DND-41 (cell line): ENCODE results near the gene MTM1.

Experiments
- ATAC-seq: fragments of 200-7000 bp; cut with Tn5 transposase; 3 replicates; pipeline ENCODE4 v1.9.1; 2021; ENCODE audit warnings: low read depth; ENCODE audit not compliant: insufficient read depth
- DNase-seq: peaks from one replicate; pipeline ENCODE4 v3.0.0-alpha.2; 2020
- H2AFZ ChIP-seq: 2 replicates; pipeline ENCODE4 v1.6.0; 2012; ENCODE audit warnings: low read depth, low read length
- H3K27ac ChIP-seq: 2 replicates; pipeline ENCODE4 v1.5.1; 2012; ENCODE audit warnings: low read length, inconsistent platforms
- H3K27me3 ChIP-seq: fragments of 200-600 bp; sonication (generic); 2 replicates; pipeline ENCODE4 v1.6.0; 2012; ENCODE audit warnings: low read length, mild to moderate bottlenecking, inconsistent platforms; ENCODE audit not compliant: insufficient read depth, poor library complexity
- H3K36me3 ChIP-seq: 2 replicates; pipeline ENCODE4 v1.5.1; 2012; ENCODE audit warnings: low read length, inconsistent platforms; ENCODE audit not compliant: insufficient read depth
- H3K4me1 ChIP-seq: 2 replicates; pipeline ENCODE4 v1.5.1; 2012; ENCODE audit warnings: mild to moderate bottlenecking, low read length; ENCODE audit not compliant: insufficient read depth
- H3K4me2 ChIP-seq: 2 replicates; pipeline ENCODE4 v1.6.0; 2012; ENCODE audit warnings: mild to moderate bottlenecking, moderate library complexity, low read length, inconsistent platforms; ENCODE audit not compliant: insufficient read depth
- H3K4me3 ChIP-seq, 2 experiments: fragments of 200-600 bp in 1 of 2; shearing (Covaris generic) in 1 of 2; 2 replicates each; pipeline ENCODE4 v1.5.1; 2012 to 2016; ENCODE audit warnings: inconsistent platforms in 2 of 2, low read length in 2 of 2, mild to moderate bottlenecking in 2 of 2, low read depth in 1 of 2, moderate library complexity in 1 of 2
- H3K79me2 ChIP-seq: 2 replicates; pipeline ENCODE4 v1.6.0; 2012; ENCODE audit warnings: low read length, inconsistent platforms; ENCODE audit not compliant: insufficient read depth
- H3K9ac ChIP-seq: 2 replicates; pipeline ENCODE4 v1.6.0; 2012; ENCODE audit warnings: low read depth, mild to moderate bottlenecking, inconsistent platforms, low read length, moderate library complexity
- H3K9me3 ChIP-seq: 2 replicates; pipeline ENCODE4 v1.5.1; 2012; ENCODE audit warnings: low read length, moderate library complexity, mild to moderate bottlenecking, inconsistent platforms; ENCODE audit not compliant: insufficient read depth, severe bottlenecking
- H4K20me1 ChIP-seq: 2 replicates; pipeline ENCODE4 v1.6.0; 2012; ENCODE audit warnings: low read length; ENCODE audit not compliant: insufficient read depth
- CTCF ChIP-seq: IDR thresholded peaks from 2 replicates; pipeline ENCODE4 v1.5.1; 2012; ENCODE audit warnings: borderline replicate concordance, low read length, moderate library complexity, mild to moderate bottlenecking; ENCODE audit not compliant: poor library complexity, severe bottlenecking; ENCODE audit errors: extremely low read depth
- EZH2 ChIP-seq: IDR thresholded peaks from 3 replicates; pipeline ENCODE4 v1.6.1; 2012; ENCODE audit warnings: borderline replicate concordance, low read depth, mild to moderate bottlenecking, moderate library complexity, low read length, inconsistent platforms; ENCODE audit not compliant: severe bottlenecking

MTM1 gene

GRCh38 chrX:150610043-150610442 lies 41.6 kb downstream of the MTM1 start:
- no peaks in the 10 kb centered on the region for H3K4me1 ChIP-seq
- no peak overlapping the region for H3K27ac ChIP-seq
- H3K27me3 ChIP-seq: no peaks in the 10 kb centered on the region
- ATAC-seq: no peak
- no peak for DNase-seq
- no peaks in the 10 kb centered on the region for H3K79me2 ChIP-seq
- no peak for TF ChIP-seq EZH2
- no peak for TF ChIP-seq CTCF
- no peak overlapping the region for H3K4me2 ChIP-seq
- H3K36me3 ChIP-seq: peaks cover 7% of the 10 kb centered on the region; the same call in 1 of the 2 replicates
- no peaks in the 10 kb centered on the region for H3K9me3 ChIP-seq
- H3K9ac ChIP-seq: no peak overlapping the region
- H3K4me3 ChIP-seq: no peak overlapping the region
- H4K20me1 ChIP-seq: no peaks in the 10 kb centered on the region
- H2AFZ ChIP-seq: no peak overlapping the region

GRCh38 chrX:150610446-150610845 lies 42.0 kb downstream of the MTM1 start:
- TF ChIP-seq EZH2: no peak
- TF ChIP-seq CTCF: no peak
- DNase-seq: no peak
- no peak overlapping the region for H3K4me3 ChIP-seq
- H3K79me2 ChIP-seq: no peaks in the 10 kb centered on the region
- H3K36me3 ChIP-seq: peaks cover 7% of the 10 kb centered on the region; the same call in 1 of the 2 replicates
- H3K27me3 ChIP-seq: no peaks in the 10 kb centered on the region
- H3K9ac ChIP-seq: no peak overlapping the region
- H3K9me3 ChIP-seq: no peaks in the 10 kb centered on the region
- no peak overlapping the region for H2AFZ ChIP-seq
- H3K4me1 ChIP-seq: no peaks in the 10 kb centered on the region
- no peak overlapping the region for H3K4me2 ChIP-seq
- no peak for ATAC-seq
- H3K27ac ChIP-seq: no peak overlapping the region
- H4K20me1 ChIP-seq: no peaks in the 10 kb centered on the region

- no peak overlapping the region for H3K27ac ChIP-seq
- no peaks in the 10 kb centered on the region for H3K27me3 ChIP-seq
- H3K9me3 ChIP-seq: no peaks in the 10 kb centered on the region
- H2AFZ ChIP-seq: no peak overlapping the region
- no peak overlapping the region for H3K4me2 ChIP-seq
- no peak overlapping the region for H3K9ac ChIP-seq
- ATAC-seq (no peak), DNase-seq (no peak)
- H3K79me2 ChIP-seq: no peaks in the 10 kb centered on the region
- H3K4me3 ChIP-seq: no peak overlapping the region
- peaks cover 20% of the 10 kb centered on the region; the same call in 1 of the 2 replicates for H3K36me3 ChIP-seq
- TF ChIP-seq CTCF (no peak), EZH2 (no peak)
- no peaks in the 10 kb centered on the region for H3K4me1 ChIP-seq
- no peaks in the 10 kb centered on the region for H4K20me1 ChIP-seq
These were observed 46.9 kb downstream of the MTM1 start for GRCh38 chrX:150615356-150615755.

GRCh38 chrX:150616179-150616862 lies 47.9 kb downstream of the MTM1 start:
- H3K4me1 ChIP-seq: no peaks in the 10 kb centered on the region
- no peak overlapping the region for H3K9ac ChIP-seq
- H2AFZ ChIP-seq: no peak overlapping the region
- H3K9me3 ChIP-seq: no peaks in the 10 kb centered on the region
- no peaks in the 10 kb centered on the region for H3K79me2 ChIP-seq
- ATAC-seq (no peak), DNase-seq (no peak)
- no peak overlapping the region for H3K4me3 ChIP-seq
- no peak overlapping the region for H3K27ac ChIP-seq
- H4K20me1 ChIP-seq: no peaks in the 10 kb centered on the region
- TF ChIP-seq EZH2 (no peak), CTCF (no peak)
- peaks cover 22% of the 10 kb centered on the region; the same call in 1 of the 2 replicates for H3K36me3 ChIP-seq
- no peaks in the 10 kb centered on the region for H3K27me3 ChIP-seq
- H3K4me2 ChIP-seq: no peak overlapping the region
